ENCODE measurements around the gene COG5.

COG5 gene

GRCh38 chr7:107579885-107580715 is 16.4 kb upstream of the COG5 start, which contains the start of gene BCAP29 (continued):
- TF ChIP-seq ZSCAN18 (tag by site-specific recombination; IDR thresholded peaks at IDR 0.05), result no peak
- no peak for TF ChIP-seq ZNF24 (tag by site-specific recombination; IDR thresholded peaks at IDR 0.05)
- TF ChIP-seq ZNF274 (IDR thresholded peaks at IDR 0.05; ENCODE audit: low read length), result no peak
- TF ChIP-seq ZNF274 (tag by site-specific recombination; IDR thresholded peaks at IDR 0.05; ENCODE audit: borderline replicate concordance), result no peak
- no peak for TF ChIP-seq GLIS1 (tag by site-specific recombination; IDR thresholded peaks at IDR 0.05)
- TF ChIP-seq TCF7L2 (IDR thresholded peaks at IDR 0.05; ENCODE audit: borderline replicate concordance, low read depth, low read length), result no peak
- TF ChIP-seq TRIM28 (IDR thresholded peaks at IDR 0.05; ENCODE audit: borderline replicate concordance, low read length), result no peak
- TF ChIP-seq ZNF596 (tag by site-specific recombination; IDR thresholded peaks at IDR 0.05), result 0 out of 2 replicates have a peak, but pooled peaks have one; percentile 57
- 0 out of 2 replicates have a peak, but pooled peaks have one; percentile 7 for TF ChIP-seq ZNF664 (tag by site-specific recombination; IDR thresholded peaks at IDR 0.05)
- TF ChIP-seq ZBTB7A (tag by site-specific recombination; IDR thresholded peaks at IDR 0.05; ENCODE audit: low read depth), result no peak
- 0 out of 2 replicates have a peak, but pooled peaks have one; percentile 14 for TF ChIP-seq ZNF37A (tag by site-specific recombination; IDR thresholded peaks at IDR 0.05)
- TF ChIP-seq SCRT1 (tag by site-specific recombination; IDR thresholded peaks at IDR 0.05; ENCODE audit: borderline replicate concordance), result 0 out of 2 replicates have a peak, but pooled peaks have one; percentile 52
- TF ChIP-seq GLIS2 (tag by site-specific recombination; IDR thresholded peaks at IDR 0.05), result no peak
- TF ChIP-seq MZF1 (tag by site-specific recombination; IDR thresholded peaks at IDR 0.05; ENCODE audit: borderline replicate concordance), result peak; percentile 7
- TF ChIP-seq BCL11B (tag by site-specific recombination; IDR thresholded peaks at IDR 0.05; ENCODE audit: low read depth), result no peak
- no peak for TF ChIP-seq ZNF658 (tag by site-specific recombination; IDR thresholded peaks at IDR 0.05)
- no peak for TF ChIP-seq ZNF426 (tag by site-specific recombination; IDR thresholded peaks at IDR 0.05)
- TF ChIP-seq ZNF670 (tag by site-specific recombination; IDR thresholded peaks at IDR 0.05; ENCODE audit: low read depth), result no peak
- TF ChIP-seq ZNF366 (tag by site-specific recombination; conservative IDR thresholded peaks at IDR 0.05), result no peak
- TF ChIP-seq ZNF555 (tag by site-specific recombination; conservative IDR thresholded peaks at IDR 0.05), result no peak
- no peak for TF ChIP-seq ZNF292 (tag by site-specific recombination; IDR thresholded peaks at IDR 0.05; ENCODE audit: borderline replicate concordance, low read depth)
- no peak for TF ChIP-seq ZNF132 (tag by site-specific recombination; IDR thresholded peaks at IDR 0.05; ENCODE audit: borderline replicate concordance)
- no peak for TF ChIP-seq ZFP37 (tag by site-specific recombination; IDR thresholded peaks at IDR 0.05)
- TF ChIP-seq ZBTB8A (tag by site-specific recombination; IDR thresholded peaks at IDR 0.05), result peak; percentile 76
- no peak for TF ChIP-seq ZNF280C (tag by site-specific recombination; IDR thresholded peaks at IDR 0.05)
- no peak for TF ChIP-seq ZNF623 (tag by site-specific recombination; IDR thresholded peaks at IDR 0.05)
- peak; percentile 54; the same call in 1 of the 2 replicates for TF ChIP-seq KLF16 (tag by site-specific recombination; IDR thresholded peaks at IDR 0.05)
- TF ChIP-seq ZNF514 (tag by site-specific recombination; IDR thresholded peaks at IDR 0.05), result no peak
- TF ChIP-seq ZNF629 (tag by site-specific recombination; IDR thresholded peaks at IDR 0.05), result peak; percentile 60
- no peak for TF ChIP-seq ZNF704 (tag by site-specific recombination; IDR thresholded peaks at IDR 0.05)
- peak; percentile 96 for TF ChIP-seq SCRT2 (tag by site-specific recombination; IDR thresholded peaks at IDR 0.05)
- TF ChIP-seq ZNF26 (tag by site-specific recombination; IDR thresholded peaks at IDR 0.05), result no peak
- TF ChIP-seq ZNF560 (tag by site-specific recombination; IDR thresholded peaks at IDR 0.05; ENCODE audit: borderline replicate concordance), result no peak
- no peak for TF ChIP-seq ZNF837 (tag by site-specific recombination; IDR thresholded peaks at IDR 0.05)
- TF ChIP-seq WT1 (tag by site-specific recombination; IDR thresholded peaks at IDR 0.05), result no peak
- no peak for TF ChIP-seq HOXD13 (CRISPR knock-in tag; IDR thresholded peaks at IDR 0.05; ENCODE audit: borderline replicate concordance)

Data from HEK293 (cell line).